Measurements from ENCODE around the gene IMMP2L. TPM values are rescaled to one million over a fixed set of nuclear protein-coding genes. Genes with fewer than 3 reads are reported as not detected.

Gene IMMP2L
- polyA plus RNA-seq, 1 donor (not counting 4 experiments of a cell fraction or from before 2014, with no cell fraction given): 14.1 TPM

DNA sequence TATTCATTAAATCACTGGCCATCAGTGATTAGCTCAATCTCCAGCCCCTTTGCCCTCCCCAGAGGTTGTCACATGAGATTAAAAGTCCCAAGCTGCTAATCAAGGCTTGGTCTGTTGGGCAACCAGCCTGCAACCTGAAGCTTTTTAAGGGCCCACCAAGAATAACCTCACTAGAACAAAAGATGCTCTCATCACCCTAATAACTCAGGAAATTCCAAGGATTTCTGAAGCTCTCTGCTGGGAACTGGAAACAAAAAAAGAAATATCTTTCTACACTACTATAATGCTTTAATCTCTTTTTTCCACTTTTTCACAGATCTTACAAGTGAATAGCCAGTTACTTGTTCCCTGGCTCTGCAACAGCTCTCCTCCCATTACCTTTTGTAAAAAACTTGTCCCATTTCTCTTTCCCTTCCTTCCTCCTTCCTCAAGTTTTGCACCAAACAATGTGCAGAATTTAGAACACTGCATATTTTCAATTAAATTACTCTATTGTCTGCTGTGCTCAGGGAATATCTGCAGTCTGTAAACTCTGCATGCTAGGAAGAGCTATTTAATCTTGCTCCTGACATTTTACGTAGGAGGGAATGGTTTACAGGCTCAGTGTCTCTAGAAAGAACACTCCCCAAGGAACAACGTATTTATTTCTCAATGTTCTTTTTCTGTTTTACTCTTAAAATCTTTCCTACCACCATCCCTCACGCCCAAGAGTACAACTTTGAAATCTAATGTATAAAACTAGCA lies 169.1 kb downstream of the IMMP2L start:
- dilution Hi-C loops (cut with MboI; ENCODE audit: extremely low pct_ligation_motif_present, low sequenced_read_pairs): no loop called here
- TF ChIP-seq EZH2 (IDR thresholded peaks at IDR 0.05; ENCODE audit: low read length): no peak
- TF ChIP-seq, protein P1, sequence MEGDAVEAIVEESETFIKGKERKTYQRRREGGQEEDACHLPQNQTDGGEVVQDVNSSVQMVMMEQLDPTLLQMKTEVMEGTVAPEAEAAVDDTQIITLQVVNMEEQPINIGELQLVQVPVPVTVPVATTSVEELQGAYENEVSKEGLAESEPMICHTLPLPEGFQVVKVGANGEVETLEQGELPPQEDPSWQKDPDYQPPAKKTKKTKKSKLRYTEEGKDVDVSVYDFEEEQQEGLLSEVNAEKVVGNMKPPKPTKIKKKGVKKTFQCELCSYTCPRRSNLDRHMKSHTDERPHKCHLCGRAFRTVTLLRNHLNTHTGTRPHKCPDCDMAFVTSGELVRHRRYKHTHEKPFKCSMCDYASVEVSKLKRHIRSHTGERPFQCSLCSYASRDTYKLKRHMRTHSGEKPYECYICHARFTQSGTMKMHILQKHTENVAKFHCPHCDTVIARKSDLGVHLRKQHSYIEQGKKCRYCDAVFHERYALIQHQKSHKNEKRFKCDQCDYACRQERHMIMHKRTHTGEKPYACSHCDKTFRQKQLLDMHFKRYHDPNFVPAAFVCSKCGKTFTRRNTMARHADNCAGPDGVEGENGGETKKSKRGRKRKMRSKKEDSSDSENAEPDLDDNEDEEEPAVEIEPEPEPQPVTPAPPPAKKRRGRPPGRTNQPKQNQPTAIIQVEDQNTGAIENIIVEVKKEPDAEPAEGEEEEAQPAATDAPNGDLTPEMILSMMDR (optimal IDR thresholded peaks at IDR 0.05 in 1 of 3, IDR thresholded peaks at IDR 0.05 in 1 of 3, conservative IDR thresholded peaks at IDR 0.05 in 1 of 3; ENCODE audit: extremely low read depth in 1 of 3, insufficient read depth in 2 of 3, low read length in 3 of 3): no peak
- no peak overlapping the region for H3K4me2 ChIP-seq (ENCODE audit: control insufficient read depth, extremely low read depth, insufficient read depth, low read depth, low read length)
- no peaks in the 10 kb centered on the region for H3K9me3 ChIP-seq (ENCODE audit: control insufficient read depth, low read depth, low read length)
- H2AFZ ChIP-seq (ENCODE audit: control insufficient read depth, low read length): no peak overlapping the region
- H3K4me1 ChIP-seq (ENCODE audit: control insufficient read depth, extremely low read depth, insufficient read depth, low read length): no peaks in the 10 kb centered on the region
- no peak overlapping the region for H3K9ac ChIP-seq (ENCODE audit: control insufficient read depth, extremely low read depth, insufficient read depth, low read length)
- H3K4me3 ChIP-seq (ENCODE audit: control insufficient read depth in 2 of 3, extremely low read depth in 1 of 3, insufficient read depth in 2 of 3, low read depth in 1 of 3, low read length in 3 of 3): no peak overlapping the region
- FAIRE-seq (no peak), DNase-seq (ENCODE audit: low read depth, low spot score) (no peak)
- H4K20me1 ChIP-seq (ENCODE audit: control insufficient read depth, extremely low read depth, insufficient read depth, low read length): no peaks in the 10 kb centered on the region
- H3K9me1 ChIP-seq (ENCODE audit: control insufficient read depth, extremely low read depth, insufficient read depth, low read length): no peaks in the 10 kb centered on the region
- no peak overlapping the region for H3K27ac ChIP-seq (ENCODE audit: control insufficient read depth, insufficient read depth, low read length)
- H3K27me3 ChIP-seq (ENCODE audit: control insufficient read depth, extremely low read depth, insufficient read depth, low read length): no peaks in the 10 kb centered on the region
- no peaks in the 10 kb centered on the region for H3K36me3 ChIP-seq (ENCODE audit: control insufficient read depth in 2 of 2, extremely low read depth in 1 of 2, insufficient read depth in 2 of 2, low read length in 2 of 2)
- H3K79me2 ChIP-seq (ENCODE audit: control insufficient read depth, insufficient read depth, low read length): no peaks in the 10 kb centered on the region

DNA sequence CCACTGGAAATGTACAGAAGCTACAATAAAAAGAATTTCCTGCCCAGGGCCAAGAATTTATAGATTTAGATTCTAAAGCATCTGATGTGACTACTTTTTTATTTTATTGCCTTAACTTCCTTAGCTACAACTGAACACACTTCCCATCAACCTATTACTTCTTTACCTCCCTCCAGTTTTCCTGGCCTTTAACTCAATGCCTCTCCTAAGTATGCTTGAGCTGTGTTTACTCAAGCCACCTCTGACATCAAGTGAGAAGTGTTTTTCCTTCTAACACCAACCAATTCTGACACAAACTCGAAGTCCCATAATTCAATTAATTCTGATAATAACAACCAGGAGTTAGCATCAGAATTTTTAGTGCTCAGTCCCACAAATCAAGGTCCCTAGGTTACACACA lies 170.0 kb downstream of the IMMP2L start:
- dilution Hi-C loops (cut with MboI; ENCODE audit: extremely low pct_ligation_motif_present, low sequenced_read_pairs): no loop called here
- Histone ChIP-seq H2AFZ (ENCODE audit: control insufficient read depth, low read length) (no peak overlapping the region), H3K4me1 (ENCODE audit: control insufficient read depth, extremely low read depth, insufficient read depth, low read length) (no peaks in the 10 kb centered on the region), H3K9me3 (ENCODE audit: control insufficient read depth, low read depth, low read length) (no peaks in the 10 kb centered on the region), H3K36me3 (ENCODE audit: control insufficient read depth in 2 of 2, extremely low read depth in 1 of 2, insufficient read depth in 2 of 2, low read length in 2 of 2) (no peaks in the 10 kb centered on the region), H3K9ac (ENCODE audit: control insufficient read depth, extremely low read depth, insufficient read depth, low read length) (no peak overlapping the region), H4K20me1 (ENCODE audit: control insufficient read depth, extremely low read depth, insufficient read depth, low read length) (no peaks in the 10 kb centered on the region), H3K4me3 (ENCODE audit: control insufficient read depth in 2 of 3, extremely low read depth in 1 of 3, insufficient read depth in 2 of 3, low read depth in 1 of 3, low read length in 3 of 3) (no peak overlapping the region), H3K27me3 (ENCODE audit: control insufficient read depth, extremely low read depth, insufficient read depth, low read length) (no peaks in the 10 kb centered on the region), H3K9me1 (ENCODE audit: control insufficient read depth, extremely low read depth, insufficient read depth, low read length) (no peaks in the 10 kb centered on the region), H3K27ac (ENCODE audit: control insufficient read depth, insufficient read depth, low read length) (no peak overlapping the region), H3K4me2 (ENCODE audit: control insufficient read depth, extremely low read depth, insufficient read depth, low read depth, low read length) (no peak overlapping the region), H3K79me2 (ENCODE audit: control insufficient read depth, insufficient read depth, low read length) (no peaks in the 10 kb centered on the region)
- DNase-seq (ENCODE audit: low read depth, low spot score): no peak
- TF ChIP-seq, protein P1 (optimal IDR thresholded peaks at IDR 0.05 in 1 of 3, IDR thresholded peaks at IDR 0.05 in 1 of 3, conservative IDR thresholded peaks at IDR 0.05 in 1 of 3; ENCODE audit: extremely low read depth in 1 of 3, insufficient read depth in 2 of 3, low read length in 3 of 3): no peak
- no peak for TF ChIP-seq EZH2 (IDR thresholded peaks at IDR 0.05; ENCODE audit: low read length)
- FAIRE-seq: no peak

All from keratinocyte (primary cell).